ENCODE results near the gene PLEKHA3.

DNA sequence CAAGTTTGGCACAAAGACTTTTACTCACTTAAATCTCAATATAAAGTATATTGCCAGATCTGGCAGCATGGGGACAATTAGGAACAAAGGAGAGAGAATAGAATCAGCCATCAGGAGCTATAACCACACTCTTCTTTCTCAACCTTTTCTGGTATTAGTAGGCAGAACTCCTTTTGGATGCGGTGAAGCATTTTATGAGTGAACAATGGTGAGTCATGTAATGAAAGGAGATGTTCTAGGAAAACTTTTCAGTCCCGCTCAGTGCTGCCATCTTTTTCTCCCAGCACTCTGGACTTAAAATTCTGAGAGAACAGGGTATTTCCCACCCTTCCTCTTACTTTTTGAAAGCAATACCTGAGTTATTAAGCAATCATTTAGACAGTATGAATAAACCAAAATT is 32.2 kb downstream of the PLEKHA3 start:
- TF ChIP-seq POLR2A (IDR thresholded peaks at IDR 0.05) = no peak
- no peak for TF ChIP-seq CTCF (IDR thresholded peaks at IDR 0.05)
